K562 (cell line): ENCODE data around the gene MXD3.

Experiments used
- HDAC1 ChIP-seq, 2 experiments: fragments of 450-650 bp; IDR thresholded peaks; 2 replicates each; pipeline ENCODE4 v1.6.1; 2016 to 2017; ENCODE audit warnings: inconsistent platforms in 1 of 2, mild to moderate bottlenecking in 1 of 2, moderate library complexity in 1 of 2
- L3MBTL2 ChIP-seq: fragments of 450-650 bp; IDR thresholded peaks from 2 replicates; pipeline ENCODE4 v1.6.1; 2016; ENCODE audit warnings: mild to moderate bottlenecking, moderate library complexity
- MLX ChIP-seq, 2 experiments: fragments of 450-650 bp in 1 of 2; sonication (generic) in 1 of 2; formaldehyde crosslinking; conservative IDR thresholded peaks; 2 replicates each; pipeline versions ENCODE4 v1.4.0 to v1.8.1; 2020 to 2022; ENCODE audit warnings: mild to moderate bottlenecking in 1 of 2, missing genetic modification reagents in 1 of 2
- RERE ChIP-seq: sonication (generic); formaldehyde crosslinking; IDR thresholded peaks from 2 replicates; pipeline ENCODE4 v1.8.0; 2023; ENCODE audit warnings: missing genetic modification reagents, mild to moderate bottlenecking, borderline replicate concordance
- ZBTB7A ChIP-seq: IDR thresholded peaks from 2 replicates; pipeline ENCODE4 v1.6.1; 2011; ENCODE audit warnings: low read depth, mild to moderate bottlenecking, low read length, moderate library complexity, borderline replicate concordance; ENCODE audit not compliant: control insufficient read depth

GRCh38 chr5:177299697-177300096, 12.0 kb downstream of the MXD3 start:
- no peak for TF ChIP-seq MLX (CRISPR knock-in tag; conservative IDR thresholded peaks at IDR 0.05)
- TF ChIP-seq ZBTB7A, result no peak
- TF ChIP-seq HDAC1 (IDR thresholded peaks at IDR 0.05), result no peak
- no peak for TF ChIP-seq L3MBTL2
- no peak for TF ChIP-seq RERE
